DMS114 treated with DMSO at 0.1 percent for 48 hours (cell line): ENCODE measurements around the gene PTPRM.
"Not testable (repeated sequence)": the region's sequence is repeated elsewhere in the genome, so short reads cannot be mapped to it uniquely, and the experiment has no call there.

Experiments
- DNase-seq: peaks from one replicate; lab custom pipeline; 2025; ENCODE audit not compliant: unreplicated experiment; lab: John Stamatoyannopoulos, UW

Gene PTPRM

GRCh38 chr18:7721532-7721931 lies 154.4 kb downstream of the PTPRM start:
- DNase-seq = no peak

- no peak for DNase-seq
Measured at GRCh38 chr18:7722955-7723354, 155.8 kb downstream of the PTPRM start.

GRCh38 chr18:7723558-7723957 lies 156.4 kb downstream of the PTPRM start:
- no peak for DNase-seq

GRCh38 chr18:7725473-7725872 lies 158.4 kb downstream of the PTPRM start:
- no peak for DNase-seq

GRCh38 chr18:7725897-7726296 lies 158.8 kb downstream of the PTPRM start:
- DNase-seq = no peak

GRCh38 chr18:7726522-7726921 lies 159.4 kb downstream of the PTPRM start:
- DNase-seq = no peak

- DNase-seq = no peak
Measured at GRCh38 chr18:7727361-7728076, 160.4 kb downstream of the PTPRM start.

- no peak for DNase-seq
Measured at GRCh38 chr18:7728297-7728696, 161.2 kb downstream of the PTPRM start.

GRCh38 chr18:7729868-7730267 lies 162.8 kb downstream of the PTPRM start:
- no peak for DNase-seq

GRCh38 chr18:7730682-7731081 lies 163.6 kb downstream of the PTPRM start:
- no peak for DNase-seq

- no peak for DNase-seq
Measured at GRCh38 chr18:7733642-7734041, 166.5 kb downstream of the PTPRM start.

GRCh38 chr18:7735196-7735595 lies 168.1 kb downstream of the PTPRM start:
- DNase-seq = no peak

GRCh38 chr18:7735626-7736175 lies 168.6 kb downstream of the PTPRM start:
- no peak for DNase-seq

GRCh38 chr18:7736526-7736925 lies 169.4 kb downstream of the PTPRM start:
- DNase-seq = not testable (repeated sequence)

GRCh38 chr18:7737550-7737949 lies 170.4 kb downstream of the PTPRM start:
- no peak for DNase-seq

- DNase-seq = no peak
Measured at GRCh38 chr18:7740821-7741220, 173.7 kb downstream of the PTPRM start.

- DNase-seq = no peak
Measured at GRCh38 chr18:7741640-7742039, 174.5 kb downstream of the PTPRM start.

- no peak for DNase-seq
Measured at GRCh38 chr18:7742224-7742623, 175.1 kb downstream of the PTPRM start.

- DNase-seq = no peak
Measured at GRCh38 chr18:7743256-7743655, 176.1 kb downstream of the PTPRM start.

- no peak for DNase-seq
Measured at GRCh38 chr18:7746106-7746505, 179.0 kb downstream of the PTPRM start.

GRCh38 chr18:7748251-7749007 lies 181.3 kb downstream of the PTPRM start:
- no peak for DNase-seq

GRCh38 chr18:7749008-7749405 lies 181.9 kb downstream of the PTPRM start:
- DNase-seq = no peak
